HG02973 (cell line): Measurements from ENCODE around the gene NRG2.

Experiments used
- ATAC-seq: cut with Tn5 transposase; IDR thresholded peaks from one replicate; pipeline ENCODE4 v1.9.1; 2021; ENCODE audit warnings: moderate library complexity; ENCODE audit not compliant: unreplicated experiment

The NRG2 gene

DNA sequence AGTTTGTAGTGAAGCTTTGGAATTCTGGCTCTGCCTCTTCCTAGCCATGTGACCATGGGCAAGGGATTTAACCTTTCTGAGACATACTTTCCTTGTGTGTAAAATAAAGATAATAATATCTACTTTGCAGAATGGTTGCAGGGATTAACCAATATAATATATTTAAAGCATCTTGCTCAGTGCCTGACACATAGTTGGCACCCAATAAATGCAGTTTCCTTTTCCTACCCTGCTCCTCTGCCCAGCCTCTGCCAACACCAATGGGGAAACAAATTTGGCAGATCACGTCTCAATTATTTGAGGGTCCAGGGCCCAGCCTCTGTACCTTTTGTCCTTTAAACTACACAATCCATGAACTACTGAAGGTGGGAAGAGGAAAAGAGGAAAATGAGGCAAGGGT is 91.1 kb downstream of the NRG2 start:
- no peak for ATAC-seq

DNA sequence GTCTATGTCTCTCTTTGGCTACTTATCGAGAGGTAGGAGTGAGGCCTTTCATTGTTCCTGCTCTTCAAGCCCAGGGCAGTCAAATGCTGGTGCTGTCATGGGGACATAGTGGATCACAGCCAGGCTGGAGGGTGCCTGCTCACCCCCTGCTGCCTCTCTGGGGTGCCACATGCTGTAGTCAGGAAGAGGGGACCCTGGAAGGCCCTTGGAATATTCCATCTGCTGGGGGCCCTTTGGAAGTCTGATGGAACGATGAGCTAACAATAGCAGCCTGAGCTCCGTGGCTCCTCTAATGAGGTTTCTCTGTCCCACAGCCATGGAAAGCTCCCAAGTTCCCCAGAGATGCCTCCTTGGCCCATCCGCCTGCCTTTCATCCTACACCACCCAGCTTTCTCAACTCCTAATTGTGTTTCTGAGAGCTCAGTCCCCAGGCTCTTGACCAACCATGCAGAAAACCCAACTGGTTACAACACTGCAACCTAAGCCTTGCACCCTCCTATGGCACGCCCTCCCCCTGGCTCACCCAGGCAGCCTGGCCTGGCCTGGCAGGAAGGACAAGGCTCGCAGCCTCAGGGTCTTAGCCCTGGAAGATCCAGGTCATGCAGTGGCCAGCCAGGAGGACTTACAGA is 91.7 kb downstream of the NRG2 start:
- ATAC-seq = no peak

DNA sequence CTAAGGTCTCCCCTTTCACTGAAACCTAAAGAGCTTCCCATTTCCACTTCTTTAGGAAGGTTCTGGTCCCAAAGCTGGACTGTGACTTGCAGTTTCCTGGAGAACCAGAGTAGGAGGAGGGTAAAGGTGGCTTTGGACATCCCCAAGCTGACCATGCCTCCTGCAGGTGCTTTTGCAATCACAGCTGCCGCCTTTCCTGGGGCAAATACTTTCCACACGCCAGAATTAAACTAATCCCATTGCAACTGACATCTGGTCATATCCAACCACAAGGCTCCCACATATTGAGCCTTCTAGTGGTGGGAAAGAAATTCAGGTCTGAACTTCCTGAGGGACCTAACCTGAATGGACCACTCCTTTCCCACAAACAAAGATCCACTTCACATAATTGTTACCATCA is 92.7 kb downstream of the NRG2 start:
- no peak for ATAC-seq

DNA sequence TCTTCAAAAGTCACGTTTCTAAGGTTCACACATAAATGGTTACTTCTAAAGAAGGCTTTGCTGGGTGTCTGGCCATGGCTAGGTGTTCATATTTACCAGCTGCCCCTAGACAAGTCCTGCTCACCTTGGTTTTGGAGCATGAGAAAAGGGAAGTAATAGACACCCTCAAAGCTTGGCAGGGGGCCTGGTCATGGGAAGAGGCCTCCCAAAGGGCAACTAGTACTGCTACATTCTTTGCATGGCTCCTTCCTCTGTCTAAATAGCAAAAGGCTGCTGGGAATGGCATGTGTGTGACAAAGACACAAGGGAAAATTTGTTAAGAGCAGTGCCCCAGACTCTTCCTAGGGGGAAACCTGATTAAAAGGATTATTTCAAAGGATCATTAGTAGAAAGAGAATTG is 93.4 kb downstream of the NRG2 start:
- no peak for ATAC-seq

DNA sequence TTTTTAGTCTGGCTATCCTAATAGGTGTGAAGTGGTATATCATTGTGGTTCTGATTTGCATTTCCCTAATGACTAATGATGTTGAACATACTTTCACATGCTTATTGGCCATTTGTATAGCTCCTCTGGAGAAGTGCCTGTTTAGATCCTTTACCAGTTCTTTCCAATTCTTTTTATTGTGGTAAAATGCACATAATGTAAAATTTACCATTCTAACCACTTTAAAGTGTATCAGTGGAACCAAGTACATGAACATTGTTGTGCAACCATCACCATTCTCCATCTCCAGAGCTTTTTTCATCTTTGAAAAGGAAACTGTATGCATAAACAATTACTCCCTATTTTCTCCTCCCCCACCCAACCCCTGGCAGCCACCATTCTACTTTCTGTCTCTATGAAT is 95.4 kb downstream of the NRG2 start:
- ATAC-seq = no peak

DNA sequence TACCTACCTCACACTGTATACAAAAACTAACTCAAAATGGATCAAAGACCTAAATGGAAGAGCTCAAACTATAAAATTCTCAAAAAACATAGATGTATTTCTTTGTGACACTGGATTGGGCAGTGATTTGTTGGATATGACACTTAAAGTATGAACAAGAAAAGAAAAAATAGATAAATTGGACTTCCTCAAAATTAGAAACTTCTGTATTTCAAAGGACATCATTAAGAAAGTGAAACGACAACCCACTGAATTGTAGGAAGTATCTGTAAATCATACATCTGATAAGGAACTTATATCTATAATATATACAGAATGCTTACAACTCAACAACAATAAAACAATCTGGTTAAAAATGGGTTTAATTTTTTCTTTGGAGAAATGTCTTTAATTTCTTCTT is 96.7 kb downstream of the NRG2 start:
- ATAC-seq = no peak

DNA sequence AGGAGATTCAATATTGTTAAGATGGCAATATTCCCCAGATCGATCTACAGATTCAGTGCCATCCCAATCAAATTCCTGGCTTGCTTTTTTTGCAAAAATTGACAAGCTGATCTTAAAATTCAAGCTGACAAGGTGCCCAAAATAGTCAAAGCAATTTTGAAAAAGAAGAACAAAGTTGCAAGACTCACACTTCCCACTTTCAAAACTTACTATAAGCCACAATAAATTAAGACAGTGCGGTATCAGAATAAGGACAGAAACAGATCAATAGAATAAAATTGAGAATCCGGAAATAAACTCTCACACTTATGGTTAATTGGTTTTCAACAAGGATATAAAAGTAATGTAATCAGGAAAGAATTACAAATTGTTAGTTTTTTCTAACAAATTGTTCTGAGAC is 97.1 kb downstream of the NRG2 start:
- ATAC-seq = no peak

DNA sequence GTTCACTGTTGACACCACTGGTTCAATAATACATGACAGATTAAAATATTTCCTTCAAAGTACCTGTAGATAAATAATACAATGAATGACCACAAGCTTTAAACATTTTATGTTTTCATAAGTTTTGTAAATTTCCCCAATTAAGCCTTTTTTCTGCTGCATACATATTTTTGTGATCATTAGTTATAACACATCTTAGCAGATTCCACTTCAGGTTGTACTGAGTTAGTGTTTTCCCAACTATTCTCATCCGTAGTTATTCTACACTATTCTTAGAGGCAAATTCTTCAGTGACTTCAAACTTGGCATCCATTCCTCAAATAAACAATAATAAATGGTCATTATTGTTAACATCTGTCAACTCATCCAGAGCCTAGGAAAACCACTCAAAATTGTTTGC is 100.9 kb downstream of the NRG2 start:
- ATAC-seq = no peak

DNA sequence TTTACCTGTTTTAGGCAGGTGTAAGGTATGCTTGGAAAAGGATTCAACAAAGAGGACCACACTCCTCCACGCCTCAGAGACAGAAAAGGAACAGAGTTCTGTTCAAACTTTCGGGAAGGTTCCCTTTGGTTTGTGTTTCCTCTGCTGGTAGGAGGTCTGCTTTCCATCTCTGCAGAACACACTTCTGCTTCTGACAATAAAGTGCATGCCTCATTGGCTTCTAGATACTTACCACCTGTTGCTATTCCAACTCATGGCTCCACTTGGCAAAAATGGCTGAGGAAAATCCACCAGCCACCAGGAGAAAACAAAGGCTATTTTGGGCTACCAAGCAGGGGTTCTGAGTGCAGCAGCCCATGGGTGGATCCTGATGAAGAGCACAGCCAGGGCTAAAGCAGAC is 112.7 kb downstream of the NRG2 start:
- ATAC-seq = no peak

DNA sequence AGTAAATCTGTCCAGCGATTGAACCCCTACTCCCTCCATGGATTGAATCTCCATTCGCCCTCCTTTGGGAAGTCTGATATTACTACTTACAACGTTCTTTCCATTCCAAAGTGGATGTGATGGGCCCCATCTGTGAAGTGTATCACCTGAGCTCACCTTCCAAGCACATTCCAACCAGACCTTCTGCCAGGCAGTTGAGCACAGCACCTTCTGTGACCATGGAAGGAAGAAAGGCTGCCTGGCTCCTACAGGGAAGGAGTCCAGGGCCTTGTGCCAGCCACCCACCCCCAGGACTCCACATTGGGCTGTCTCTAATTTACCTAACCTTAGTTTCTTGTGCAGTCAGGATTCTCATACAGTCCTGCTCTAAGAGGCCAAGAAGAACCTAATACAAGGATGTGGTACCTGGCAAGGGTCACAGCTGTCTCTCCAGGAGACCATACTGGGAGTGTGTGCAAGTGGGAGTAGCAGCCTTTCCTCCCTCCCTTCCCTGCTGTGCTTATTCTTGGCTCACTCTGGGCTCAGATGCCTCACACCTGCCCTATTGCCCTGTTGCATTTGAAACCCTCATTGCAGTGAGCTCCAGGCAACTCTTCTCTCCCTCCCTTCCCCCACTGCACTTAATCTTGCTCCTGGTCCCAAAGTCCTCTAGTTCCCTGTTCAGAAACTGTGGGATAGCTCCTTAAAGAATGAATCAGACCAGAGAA is 116.1 kb downstream of the NRG2 start:
- no peak for ATAC-seq

DNA sequence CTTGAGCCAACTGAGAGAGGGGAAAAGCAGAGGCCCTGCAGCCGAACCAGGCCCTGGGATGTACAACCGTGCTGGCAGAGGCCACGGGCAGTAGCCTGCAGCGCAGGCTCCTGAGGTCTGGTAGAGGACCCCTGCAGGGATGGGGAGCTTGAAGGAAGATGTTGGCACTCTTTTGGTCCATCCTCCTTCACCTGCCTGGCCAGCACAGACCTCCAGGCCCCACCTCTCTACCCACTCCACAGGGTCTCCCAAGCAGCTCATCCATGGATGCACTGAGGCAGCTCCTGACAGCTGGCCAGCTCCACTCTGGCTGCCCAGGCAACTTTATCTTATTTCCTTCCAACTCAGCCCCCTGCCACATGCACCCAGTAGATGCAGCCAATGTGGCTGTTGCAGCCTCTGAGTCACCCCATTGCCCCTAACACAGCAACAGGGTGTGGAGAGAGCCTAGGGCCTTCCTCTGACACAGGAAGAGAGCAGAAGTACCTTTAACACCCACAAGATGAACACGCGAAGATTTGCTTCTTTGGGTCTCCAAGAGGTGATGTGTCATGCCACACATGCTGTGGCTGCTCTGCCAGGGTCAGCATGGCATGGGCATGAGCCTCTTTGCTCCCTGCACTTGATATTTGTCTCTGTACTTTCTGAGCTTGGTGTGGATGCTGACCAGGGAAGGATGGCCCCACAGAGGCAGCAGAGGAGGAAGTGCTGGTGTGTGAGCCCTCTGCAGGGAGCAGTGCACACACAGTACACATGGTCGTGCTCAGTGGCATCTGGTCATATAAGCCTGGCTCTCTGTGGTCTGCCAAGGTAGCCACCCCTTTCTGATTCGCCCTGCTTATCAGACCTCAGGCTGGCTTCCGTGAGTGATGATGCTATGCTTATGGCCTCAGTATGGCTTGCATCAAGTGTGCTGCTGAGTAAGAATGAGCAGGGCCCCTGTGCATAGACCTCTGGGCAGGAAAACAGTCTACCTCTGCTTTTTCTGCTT is 117.2 kb downstream of the NRG2 start:
- ATAC-seq = no peak

DNA sequence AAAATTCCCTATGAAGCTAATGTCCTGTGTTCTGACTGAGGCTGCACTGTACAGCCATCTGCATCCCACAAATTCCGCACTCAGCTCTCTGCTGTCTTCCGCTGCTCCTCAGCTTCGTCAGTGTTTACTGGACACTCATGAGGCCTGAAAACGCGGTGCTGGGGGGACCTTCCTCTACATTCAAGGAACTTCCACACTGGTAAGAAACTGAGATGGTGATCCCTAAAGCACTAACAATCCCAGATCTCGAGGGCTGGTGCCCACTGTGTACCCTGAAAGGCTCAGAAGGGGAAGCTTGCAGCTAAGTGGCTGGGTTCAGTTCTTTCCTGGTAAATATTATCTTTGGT is 117.9 kb downstream of the NRG2 start:
- ATAC-seq = no peak

DNA sequence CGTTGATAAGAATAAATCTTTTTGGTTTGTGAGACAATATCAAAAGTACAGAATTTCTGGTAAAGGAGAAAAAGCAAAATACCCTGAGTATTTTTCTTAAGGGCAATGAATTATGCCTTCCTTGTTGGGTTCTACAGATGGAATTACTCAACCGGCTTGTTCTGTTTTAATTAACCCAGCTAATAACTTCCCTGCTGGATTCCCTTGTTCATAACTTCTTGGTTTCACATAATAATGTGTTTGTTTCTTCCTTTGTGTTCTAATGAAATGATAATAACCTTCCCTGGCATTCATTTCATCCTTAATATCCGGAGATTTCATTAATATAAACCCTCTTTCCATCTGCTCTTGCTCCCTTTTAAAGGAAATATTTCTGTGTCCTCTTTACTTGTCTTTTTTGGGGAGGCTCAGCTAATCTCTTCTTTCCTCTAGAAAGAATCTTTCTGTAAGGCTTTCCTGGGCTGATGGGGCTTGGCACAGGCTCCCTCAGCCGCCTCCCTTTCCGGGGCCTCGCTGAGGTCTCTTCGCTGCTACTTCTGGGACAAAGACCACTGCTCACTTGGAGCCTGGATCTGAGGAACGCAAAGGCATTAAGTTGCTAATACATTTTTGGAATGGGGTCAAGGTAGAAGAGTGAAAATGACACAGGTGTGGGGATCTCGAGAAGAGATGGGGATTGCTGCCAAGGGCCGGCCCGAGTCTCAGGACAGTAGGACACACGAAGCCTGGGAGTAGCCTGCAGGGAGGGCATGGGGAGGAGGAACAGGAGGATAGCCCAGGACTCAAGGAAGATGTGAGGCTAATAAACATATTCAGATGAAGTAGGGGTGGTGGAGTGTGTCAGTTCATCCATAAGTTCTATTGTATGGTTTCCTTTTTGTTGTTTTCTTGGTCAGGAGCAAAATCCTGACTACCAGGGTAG is 118.5 kb downstream of the NRG2 start:
- no peak for ATAC-seq

DNA sequence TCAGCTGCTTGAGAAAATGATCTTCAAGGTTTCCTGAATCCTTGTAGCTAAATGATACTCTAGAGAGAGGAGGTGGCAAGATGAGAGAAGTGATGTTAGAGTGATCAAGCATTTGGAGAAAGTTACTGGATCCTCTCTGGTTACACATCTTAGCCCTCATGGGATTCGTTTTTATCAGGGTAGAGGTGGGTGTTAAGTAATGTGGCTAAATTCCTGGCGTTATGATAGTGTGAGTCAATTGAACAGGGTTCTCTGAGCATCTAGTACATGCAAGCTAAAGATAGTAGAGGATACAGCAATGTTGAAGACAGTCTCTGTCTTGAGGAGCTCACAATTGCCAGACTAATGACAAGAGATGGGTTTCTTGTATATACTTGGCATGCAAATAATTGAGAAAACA is 123.8 kb downstream of the NRG2 start:
- no peak for ATAC-seq

DNA sequence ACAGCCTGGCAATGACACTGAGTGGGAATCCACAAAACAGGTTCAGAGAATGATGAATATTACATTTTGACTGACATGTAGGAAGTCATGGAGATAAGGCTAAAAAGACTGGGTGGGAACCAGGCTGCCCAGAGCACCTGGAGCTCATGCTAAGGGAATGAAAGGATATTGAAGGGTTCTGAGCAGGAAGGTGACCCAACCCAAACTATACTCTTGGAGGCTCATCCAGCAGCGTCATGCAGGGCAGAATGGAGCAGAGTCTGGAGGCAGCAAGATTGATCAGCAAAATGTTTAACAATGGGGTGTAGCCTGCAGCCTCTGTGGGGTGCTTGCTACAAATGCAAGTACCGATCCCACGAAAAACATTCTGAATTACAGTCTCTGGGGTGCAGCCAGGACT is 127.3 kb downstream of the NRG2 start:
- no peak for ATAC-seq

DNA sequence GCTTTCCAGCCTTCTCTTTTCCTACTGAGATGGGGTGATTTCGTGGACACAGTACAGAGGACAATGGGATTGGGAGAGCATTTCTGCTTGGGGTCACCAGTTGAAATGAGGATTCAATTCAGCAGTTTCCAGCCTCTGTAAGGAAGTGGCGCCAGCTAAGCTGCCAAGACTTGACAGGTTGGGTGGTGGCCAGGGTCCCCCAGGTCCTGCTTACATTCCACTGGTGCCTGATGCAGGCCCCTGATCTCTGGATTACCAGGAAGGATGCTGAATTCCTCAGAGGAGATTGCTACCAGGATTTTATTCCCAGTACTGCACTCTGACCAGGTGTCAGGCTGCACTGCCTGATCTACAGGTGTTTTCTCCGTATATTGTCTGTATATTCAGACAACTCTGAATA is 127.8 kb downstream of the NRG2 start:
- no peak for ATAC-seq

DNA sequence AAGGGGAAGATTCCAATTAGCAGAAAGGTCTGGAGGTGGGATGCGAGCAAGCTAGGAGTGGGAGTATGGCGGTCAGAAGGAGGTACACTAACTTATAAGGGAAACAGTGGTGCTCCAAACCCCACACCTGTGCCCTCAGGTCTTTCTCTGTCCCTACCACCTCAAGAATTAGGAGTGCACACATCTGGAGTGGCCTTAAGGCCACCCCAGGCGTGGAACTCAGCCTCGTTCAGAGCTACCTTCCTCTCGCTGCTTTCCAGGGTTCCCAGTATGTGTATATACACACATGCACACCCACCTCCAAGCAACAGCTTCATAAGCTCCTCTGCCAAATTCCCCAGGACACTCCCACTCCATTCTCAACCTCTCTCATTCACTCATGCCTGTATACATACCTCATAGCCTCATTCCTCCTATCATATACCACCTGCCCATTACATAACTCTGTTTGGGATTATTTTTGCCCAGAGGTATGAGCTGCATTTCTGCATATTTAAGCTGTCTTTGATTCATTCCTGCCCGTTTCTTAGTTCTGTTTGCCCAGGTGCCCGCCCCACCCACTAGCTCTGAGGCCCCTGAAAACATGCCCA is 128.8 kb downstream of the NRG2 start:
- ATAC-seq = no peak

DNA sequence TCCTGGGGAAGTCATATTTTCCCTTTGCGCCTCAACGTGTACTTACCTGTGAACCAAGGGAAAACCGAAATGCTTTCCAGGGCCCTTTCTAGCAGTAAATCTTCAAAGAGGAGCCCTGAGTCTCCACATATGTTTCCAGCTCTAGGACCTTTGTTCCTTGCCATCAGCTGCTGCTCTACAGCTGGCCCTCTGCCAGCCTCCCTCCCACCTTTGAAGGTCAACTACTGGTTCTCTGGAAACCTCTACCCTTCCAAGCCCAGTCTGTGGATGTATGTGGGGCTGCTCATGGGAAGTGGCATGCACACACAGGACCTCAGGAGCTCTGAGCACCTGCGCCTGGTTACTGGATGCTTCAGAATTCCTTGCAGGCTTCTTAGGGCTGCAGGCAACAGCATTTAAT is 130.3 kb downstream of the NRG2 start:
- ATAC-seq = no peak

DNA sequence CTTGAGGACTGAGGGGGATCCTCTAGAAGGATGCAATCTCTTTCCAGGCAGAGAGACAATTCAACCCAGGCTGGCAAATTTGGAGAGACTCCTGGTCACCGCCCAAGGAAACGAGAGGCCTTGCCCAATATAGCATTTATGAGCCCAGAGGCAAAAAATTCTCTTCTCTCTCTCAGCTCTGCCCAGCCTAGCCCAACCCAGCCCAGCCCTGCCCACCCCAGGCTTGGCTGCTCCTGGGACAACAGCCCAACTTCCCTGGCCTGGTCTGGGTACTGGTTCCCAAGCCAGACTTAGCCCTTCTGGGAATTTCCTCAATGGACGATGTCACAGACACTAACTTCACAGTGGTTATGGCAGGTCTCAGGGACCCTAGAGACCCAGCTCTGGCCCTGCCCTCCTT is 130.9 kb downstream of the NRG2 start:
- no peak for ATAC-seq

DNA sequence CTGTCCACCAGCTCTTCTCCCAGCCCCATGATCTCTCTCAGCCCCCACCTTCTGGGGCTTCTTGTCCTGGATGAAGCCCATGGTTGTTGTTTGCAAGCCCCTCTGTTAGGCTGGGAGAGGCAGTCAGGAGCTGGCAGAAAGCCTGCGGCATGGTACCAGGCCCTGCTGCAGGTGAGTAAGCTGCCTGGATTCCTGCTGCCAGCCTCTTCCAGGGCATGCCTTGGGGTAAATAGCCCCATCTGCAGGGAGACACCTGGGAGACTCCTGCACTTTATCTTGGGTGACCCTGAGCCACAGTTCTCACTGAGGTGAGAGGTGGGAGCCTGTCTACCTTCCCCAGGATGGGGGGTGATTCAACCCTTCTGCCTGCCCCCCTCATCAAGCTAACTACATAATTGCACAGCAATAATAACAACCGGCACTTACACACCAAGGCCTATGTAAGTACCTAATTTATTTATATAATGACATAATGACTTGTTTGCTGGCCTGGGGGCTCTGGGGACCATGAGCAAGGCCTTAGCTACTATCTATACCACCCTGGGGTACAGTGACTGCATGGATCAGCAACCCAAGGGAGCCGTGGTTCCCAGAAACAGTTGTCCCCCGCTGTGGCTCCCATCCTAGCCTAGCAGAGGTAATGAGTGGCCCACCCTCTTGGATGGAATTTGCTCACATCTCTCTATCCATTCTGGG is 131.5 kb downstream of the NRG2 start:
- ATAC-seq = no peak
